Transverse colon (tissue), 4 donors: Measurements from ENCODE around the gene WDR5B. TPM values are rescaled to one million over a fixed set of nuclear protein-coding genes. Genes with fewer than 3 reads are reported as not detected.

Source experiments
- DNase-seq: peaks from one replicate; pipeline ENCODE4 v3.0.0-alpha.2; 2019
- H3K27ac ChIP-seq, 4 donors: fragments of 200-600 bp; sonication (generic); 2 replicates each; pipeline ENCODE4 v1.5.1; 2016 to 2018; ENCODE audit warnings: inconsistent platforms in 4 of 4
- H3K27me3 ChIP-seq: fragments of 200-600 bp; sonication (generic); 2 replicates; pipeline ENCODE4 v1.5.1; 2017; ENCODE audit warnings: inconsistent platforms
- H3K36me3 ChIP-seq, 4 donors: fragments of 200-600 bp; sonication (generic); 2 replicates each; pipeline ENCODE4 v1.5.1; 2017 to 2019; ENCODE audit warnings: inconsistent platforms in 4 of 4
- H3K4me1 ChIP-seq, 4 donors: fragments of 200-600 bp; sonication (generic); 2 replicates each; pipeline ENCODE4 v1.5.1; 2017 to 2020; ENCODE audit warnings: inconsistent platforms in 4 of 4
- H3K4me3 ChIP-seq, 4 donors: fragments of 200-600 bp; sonication (generic); 1 replicate in 1 of 4; 2 replicates in 3 of 4; pipeline versions ENCODE4 v1.5.1 to v1.6.1; 2017 to 2019; ENCODE audit warnings: inconsistent platforms in 4 of 4
- H3K9me3 ChIP-seq, 2 donors: fragments of 200-600 bp; sonication (generic); 2 replicates each; pipeline ENCODE4 v1.5.1; 2017 to 2019; ENCODE audit warnings: inconsistent platforms in 2 of 2
- EP300 ChIP-seq: sonication (generic); formaldehyde crosslinking; IDR thresholded peaks from one replicate; pipeline ENCODE4 v1.6.1; 2017; ENCODE audit warnings: antibody characterized with exemption, low read depth
- POLR2A ChIP-seq: fragments of 450-650 bp; IDR thresholded peaks from one replicate; pipeline ENCODE4 v1.6.1; 2016; ENCODE audit warnings: antibody characterized with exemption, mild to moderate bottlenecking, moderate library complexity
- POLR2AphosphoS5 ChIP-seq, 3 donors: sonication (generic); formaldehyde crosslinking; IDR thresholded peaks; one replicate each; pipeline ENCODE4 v1.6.1; 2016; ENCODE audit warnings: antibody characterized with exemption in 3 of 3
- WGBS, 2 donors: methylation state at CpG; one replicate each; pipeline ENCODE4 v1.1.5; 2018; ENCODE audit warnings: low coverage in 1 of 2; 5-methylcytosine and 5-hydroxymethylcytosine counted together
- in situ Hi-C, 4 donors: fragments of 200-750 bp; cut with MboI; loops; one replicate each; pipeline versions ENCODE4 v1.15.0 to v1.15.1; 2017; ENCODE audit warnings: low sequenced_read_pairs in 3 of 4, low pct_ligation_motif_present in 1 of 4, low pct_unique_long_range_greater_than_20kb in 1 of 4
- intact Hi-C: fragments of 100-400 bp; cut with DNase I; formaldehyde crosslinking; loops from one replicate; pipeline ENCODE4 v1.15.1; 2023; ENCODE audit warnings: low total_unique reads
- total RNA-seq, 4 donors: library from RNA; depleted of rRNA; stranded (reverse); fragments of >200 nt; gene quantifications; one replicate each; pipeline ENCODE4 v1.1.0, GENCODE V29; 2016
- TF ChIP-seq, protein P1 (sequence below), 5 experiments: fragments of 200-600 bp in 3 of 5; fragments of 450-650 bp in 2 of 5; sonication (generic) in 3 of 5; IDR thresholded peaks; 1 replicate in 2 of 5; 2 replicates in 3 of 5; pipeline ENCODE4 v1.5.1; 2016 to 2017; ENCODE audit warnings: antibody characterized with exemption in 5 of 5, inconsistent platforms in 3 of 5, mild to moderate bottlenecking in 2 of 5, moderate library complexity in 1 of 5

Gene WDR5B
- total RNA-seq, 4 donors from 2014 or later, result 2.2 to 2.6 (median 2.5) TPM; not detected in 1

- no peak overlapping the region for H3K4me3 ChIP-seq
- H3K36me3 ChIP-seq, result peaks cover 0 to 49% (median 11%) of the 10 kb centered on the region in 4 donors
- WGBS, 2 donors, result 90% methylated on average over 9 of the region's 10 CpGs; no CpG with 5 or more reads in 1 of the 2 donors
- intact Hi-C loops, result no loop called here
- H3K27me3 ChIP-seq, result no peaks in the 10 kb centered on the region
- TF ChIP-seq, protein P1, sequence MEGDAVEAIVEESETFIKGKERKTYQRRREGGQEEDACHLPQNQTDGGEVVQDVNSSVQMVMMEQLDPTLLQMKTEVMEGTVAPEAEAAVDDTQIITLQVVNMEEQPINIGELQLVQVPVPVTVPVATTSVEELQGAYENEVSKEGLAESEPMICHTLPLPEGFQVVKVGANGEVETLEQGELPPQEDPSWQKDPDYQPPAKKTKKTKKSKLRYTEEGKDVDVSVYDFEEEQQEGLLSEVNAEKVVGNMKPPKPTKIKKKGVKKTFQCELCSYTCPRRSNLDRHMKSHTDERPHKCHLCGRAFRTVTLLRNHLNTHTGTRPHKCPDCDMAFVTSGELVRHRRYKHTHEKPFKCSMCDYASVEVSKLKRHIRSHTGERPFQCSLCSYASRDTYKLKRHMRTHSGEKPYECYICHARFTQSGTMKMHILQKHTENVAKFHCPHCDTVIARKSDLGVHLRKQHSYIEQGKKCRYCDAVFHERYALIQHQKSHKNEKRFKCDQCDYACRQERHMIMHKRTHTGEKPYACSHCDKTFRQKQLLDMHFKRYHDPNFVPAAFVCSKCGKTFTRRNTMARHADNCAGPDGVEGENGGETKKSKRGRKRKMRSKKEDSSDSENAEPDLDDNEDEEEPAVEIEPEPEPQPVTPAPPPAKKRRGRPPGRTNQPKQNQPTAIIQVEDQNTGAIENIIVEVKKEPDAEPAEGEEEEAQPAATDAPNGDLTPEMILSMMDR (IDR thresholded peaks at IDR 0.05), result no peak
- no peak for TF ChIP-seq POLR2AphosphoS5 (IDR thresholded peaks at IDR 0.05)
- no peak for TF ChIP-seq POLR2A
- TF ChIP-seq EP300, result no peak
- H3K27ac ChIP-seq, result no peak overlapping the region
- no peaks in the 10 kb centered on the region for H3K9me3 ChIP-seq
- no peak for DNase-seq
- H3K4me1 ChIP-seq, result no peaks in the 10 kb centered on the region
- in situ Hi-C loops, result no loop called here
Measured at GRCh38 chr3:122443090-122443489, 27.2 kb upstream of the WDR5B start.

- Histone ChIP-seq H3K9me3 (no peaks in the 10 kb centered on the region), H3K27ac (no peak overlapping the region), H3K36me3 (peaks cover 0 to 51% (median 20%) of the 10 kb centered on the region in 4 donors), H3K4me1 (no peaks in the 10 kb centered on the region), H3K4me3 (no peak overlapping the region), H3K27me3 (no peaks in the 10 kb centered on the region)
- DNase-seq, result no peak
- 97 to 98% methylated on average over 9 of the region's 9 CpGs for WGBS, 2 donors
- intact Hi-C loops (no loop called here), in situ Hi-C loops (no loop called here)
- TF ChIP-seq POLR2A (no peak), POLR2AphosphoS5 (IDR thresholded peaks at IDR 0.05) (no peak), EP300 (no peak)
- TF ChIP-seq, protein P1 (IDR thresholded peaks at IDR 0.05), result no peak
Measured at GRCh38 chr3:122435950-122436349, 20.1 kb upstream of the WDR5B start.

DNA sequence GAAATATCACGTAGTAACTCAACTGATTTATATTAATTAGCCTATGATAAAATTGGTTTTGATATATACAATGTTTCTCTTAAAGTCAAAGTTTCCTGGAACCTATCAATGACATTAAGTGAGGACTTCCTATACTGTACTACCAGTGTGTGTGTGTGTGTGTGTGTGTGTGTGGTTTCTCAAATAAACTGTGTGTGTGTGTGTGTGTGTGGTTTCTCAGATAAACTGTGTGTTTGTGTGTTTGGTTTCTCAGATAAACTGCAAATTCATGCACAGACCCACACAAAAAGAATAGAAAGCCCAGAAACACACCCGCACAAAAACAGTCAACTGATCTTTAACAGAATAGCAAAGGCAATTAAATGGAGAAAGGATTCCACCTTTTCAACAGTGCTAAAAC, 14.5 kb upstream of the WDR5B start:
- intact Hi-C loops (no loop called here), in situ Hi-C loops (no loop called here)
- H3K4me1 ChIP-seq, result no peaks in the 10 kb centered on the region
- no peak for DNase-seq
- H3K36me3 ChIP-seq, result peaks cover 0 to 39% (median 17%) of the 10 kb centered on the region in 4 donors
- H3K4me3 ChIP-seq, result no peak overlapping the region
- 99 to 100% methylated on average over 1 to 2 of the region's 2 CpGs for WGBS, 2 donors
- no peak overlapping the region for H3K27ac ChIP-seq
- no peaks in the 10 kb centered on the region for H3K9me3 ChIP-seq
- no peaks in the 10 kb centered on the region for H3K27me3 ChIP-seq
- TF ChIP-seq POLR2AphosphoS5 (IDR thresholded peaks at IDR 0.05) (no peak), POLR2A (no peak), EP300 (no peak)
- TF ChIP-seq, protein P1 (IDR thresholded peaks at IDR 0.05), result no peak

- no peak overlapping the region for H3K4me3 ChIP-seq
- no peaks in the 10 kb centered on the region for H3K4me1 ChIP-seq
- H3K9me3 ChIP-seq, result no peaks in the 10 kb centered on the region
- 75 to 76% methylated on average over 2 of the region's 2 CpGs for WGBS, 2 donors
- intact Hi-C loops (no loop called here), in situ Hi-C loops (no loop called here)
- DNase-seq, result no peak
- peaks cover 0 to 51% (median 14%) of the 10 kb centered on the region in 4 donors for H3K36me3 ChIP-seq
- no peaks in the 10 kb centered on the region for H3K27me3 ChIP-seq
- no peak overlapping the region for H3K27ac ChIP-seq
- TF ChIP-seq, protein P1 (IDR thresholded peaks at IDR 0.05), result no peak
- TF ChIP-seq POLR2A (no peak), POLR2AphosphoS5 (IDR thresholded peaks at IDR 0.05) (no peak), EP300 (no peak)
Measured at GRCh38 chr3:122427857-122428471, 12.1 kb upstream of the WDR5B start.
